Measurements from ENCODE around the gene TRIM10.
A peak's percentile ranks its signal among the peaks of the same experiment; 100 is the strongest.
"Not testable (repeated sequence)": the region's sequence is repeated elsewhere in the genome, so short reads cannot be mapped to it uniquely, and the experiment has no call there.

Gene TRIM10

GRCh38 chr6:30127238-30128093 lies 33.5 kb downstream of the TRIM10 start:
- no peak for DNase-seq

GRCh38 chr6:30122515-30122914 lies 38.5 kb downstream of the TRIM10 start:
- DNase-seq, result no peak

GRCh38 chr6:30121446-30122366 lies 39.3 kb downstream of the TRIM10 start:
- DNase-seq, result no peak

GRCh38 chr6:30118691-30119090 lies 42.3 kb downstream of the TRIM10 start:
- DNase-seq, result not testable (repeated sequence)

GRCh38 chr6:30116724-30117123 lies 44.3 kb downstream of the TRIM10 start:
- no peak for DNase-seq

GRCh38 chr6:30113841-30114240 lies 47.2 kb downstream of the TRIM10 start:
- DNase-seq, result no peak

GRCh38 chr6:30113003-30113759 lies 47.8 kb downstream of the TRIM10 start, which contains the start of gene TRIM31:
Gene TRIM31 (minus strand): TSS chr6:30113090. CDS start chr6:30112805, 285 bp downstream.
- no peak for DNase-seq

- DNase-seq, result no peak
Measured at GRCh38 chr6:30112402-30112994, 48.5 kb downstream of the TRIM10 start.

- no peak for DNase-seq
Measured at GRCh38 chr6:30111266-30111856, 49.6 kb downstream of the TRIM10 start.

- DNase-seq, result no peak
Measured at GRCh38 chr6:30104661-30105060, 56.4 kb downstream of the TRIM10 start.

- no peak for DNase-seq
Measured at GRCh38 chr6:30103872-30104179, 57.2 kb downstream of the TRIM10 start.

- peak; percentile 88 for DNase-seq
Measured at GRCh38 chr6:30102970-30103871, 57.8 kb downstream of the TRIM10 start.

GRCh38 chr6:30102414-30102969 lies 58.5 kb downstream of the TRIM10 start:
- DNase-seq, result peak; percentile 64
